HG02973 (cell line): ENCODE data around the gene PCTP.

Experiments used
- ATAC-seq: cut with Tn5 transposase; IDR thresholded peaks from one replicate; pipeline ENCODE4 v1.9.1; 2021; ENCODE audit warnings: moderate library complexity; ENCODE audit not compliant: unreplicated experiment

Gene PCTP

DNA sequence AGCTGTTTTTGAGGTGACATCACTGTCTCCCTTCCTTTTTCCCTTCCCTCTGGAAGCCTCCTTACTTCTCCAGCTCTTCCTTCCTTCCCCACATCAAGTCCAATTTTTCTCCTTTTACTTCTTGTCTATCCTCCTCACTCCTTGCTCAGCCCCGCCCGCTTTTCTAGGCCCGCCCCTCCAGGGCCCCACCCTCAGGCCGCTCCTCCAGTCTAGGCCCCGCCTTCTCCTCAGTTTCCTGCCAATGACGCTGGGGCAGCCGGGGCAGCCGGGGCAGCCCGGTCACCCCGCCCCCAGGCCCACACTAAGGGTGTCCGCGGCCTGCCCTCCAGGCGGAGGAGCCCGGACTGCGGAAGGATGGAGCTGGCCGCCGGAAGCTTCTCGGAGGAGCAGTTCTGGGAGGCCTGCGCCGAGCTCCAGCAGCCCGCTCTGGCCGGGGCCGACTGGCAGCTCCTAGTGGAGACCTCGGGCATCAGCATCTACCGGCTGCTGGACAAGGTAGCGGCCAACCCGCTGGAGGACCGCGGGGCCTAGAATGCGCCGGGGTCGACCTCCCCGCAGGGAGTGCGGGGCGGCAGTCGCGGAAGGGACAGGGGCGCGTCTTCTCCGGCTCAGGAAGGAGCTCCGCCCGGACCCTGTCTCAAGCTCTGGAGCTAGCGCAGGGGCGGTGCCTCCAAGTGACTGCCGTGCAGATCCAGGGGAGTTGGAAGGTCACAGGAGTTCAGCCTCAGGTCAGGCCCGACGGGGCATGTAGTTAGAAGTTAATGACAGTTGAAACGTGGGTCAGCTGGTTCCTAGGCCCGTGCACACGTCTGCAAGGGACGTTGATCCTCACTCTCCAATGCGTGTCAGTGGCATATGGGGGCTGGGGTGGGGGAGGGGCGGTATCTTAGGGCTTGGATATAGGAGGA, at the start of gene PCTP:
Gene PCTP, plus strand, starts transcription at position 302 of the 908 bp plus-strand sequence. Its CDS starts 53 bp downstream, at position 355.
- ATAC-seq = peak; percentile 99

DNA sequence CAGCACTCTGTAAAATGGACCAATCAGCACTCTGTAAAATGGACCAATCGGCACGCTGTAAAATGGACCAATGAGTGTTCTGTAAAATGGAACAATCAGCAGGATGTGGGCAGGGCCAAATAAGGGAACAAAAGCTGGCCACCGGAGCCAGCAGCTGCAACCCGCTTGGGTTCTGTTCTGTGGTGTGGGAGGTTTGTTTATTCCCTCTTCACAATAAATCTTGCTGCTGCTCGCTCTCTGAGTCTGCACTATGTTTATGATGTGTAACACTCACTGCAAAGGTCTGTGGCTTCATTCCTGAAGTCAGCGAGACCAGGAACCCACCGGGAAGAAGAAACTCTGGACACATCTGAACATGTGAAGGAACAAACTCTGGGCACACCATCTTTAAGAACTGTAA, 48.7 kb upstream of the PCTP start:
- ATAC-seq = no peak

- ATAC-seq = no peak
Observed at GRCh38 chr17:55704401-55704800, 46.5 kb upstream of the PCTP start.

DNA sequence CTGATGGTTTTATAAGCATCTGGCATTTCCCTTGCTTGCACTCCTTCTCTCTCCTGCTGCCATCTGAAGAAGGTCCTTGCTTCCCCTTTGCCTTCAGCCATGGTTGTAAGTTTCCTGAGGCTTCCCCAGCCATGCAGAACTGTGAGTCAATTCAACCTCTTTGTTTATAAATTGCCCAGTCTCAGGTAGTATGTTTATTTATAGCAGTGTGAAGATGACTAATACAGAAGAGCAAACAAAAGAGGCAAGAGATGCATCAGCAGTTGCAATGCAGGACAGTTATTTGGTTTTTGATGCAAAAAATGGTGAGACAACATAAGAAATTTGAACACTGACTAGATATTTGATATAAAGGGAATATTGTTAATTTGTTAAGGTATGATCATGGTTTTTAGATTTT, 45.0 kb upstream of the PCTP start:
- peak; percentile 80 for ATAC-seq

GRCh38 chr17:55706808-55707773, 43.8 kb upstream of the PCTP start:
- ATAC-seq = no peak

DNA sequence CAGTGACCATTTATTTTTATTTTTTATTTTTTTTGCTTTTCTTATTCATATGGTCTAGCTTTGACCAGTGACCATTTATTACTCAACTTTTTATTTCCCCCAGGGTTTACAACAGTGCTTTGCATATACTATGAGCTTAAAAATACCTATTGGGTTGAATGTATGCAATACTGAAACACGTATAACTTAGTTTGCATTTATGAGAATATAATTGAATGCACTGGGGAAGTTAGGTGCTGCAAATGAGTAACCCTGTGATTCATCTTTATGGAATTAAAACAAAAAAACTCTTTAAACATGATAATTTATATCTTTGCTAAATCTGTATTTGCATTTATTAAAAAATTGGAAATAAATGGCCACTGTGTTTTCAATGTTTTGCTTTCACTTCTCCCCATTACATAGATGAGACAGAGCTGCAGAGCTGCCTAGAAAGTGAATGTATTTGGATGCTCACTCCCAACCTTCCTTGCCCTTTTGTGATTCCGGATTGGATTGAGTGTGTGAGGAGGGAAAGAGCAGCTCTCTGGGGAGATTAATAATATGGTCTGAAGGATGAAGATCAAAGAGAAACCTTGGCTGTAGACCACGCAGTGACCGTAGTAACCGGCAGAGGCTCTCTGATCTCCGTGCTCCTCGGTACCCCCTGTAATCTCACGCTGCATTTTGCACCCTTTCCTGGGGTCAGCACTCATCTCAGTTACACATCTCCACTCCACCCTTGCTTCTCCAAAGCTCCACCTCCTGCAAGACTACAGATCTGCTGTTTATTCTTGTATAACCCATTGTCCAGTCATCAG, 42.5 kb upstream of the PCTP start:
- ATAC-seq = no peak

DNA sequence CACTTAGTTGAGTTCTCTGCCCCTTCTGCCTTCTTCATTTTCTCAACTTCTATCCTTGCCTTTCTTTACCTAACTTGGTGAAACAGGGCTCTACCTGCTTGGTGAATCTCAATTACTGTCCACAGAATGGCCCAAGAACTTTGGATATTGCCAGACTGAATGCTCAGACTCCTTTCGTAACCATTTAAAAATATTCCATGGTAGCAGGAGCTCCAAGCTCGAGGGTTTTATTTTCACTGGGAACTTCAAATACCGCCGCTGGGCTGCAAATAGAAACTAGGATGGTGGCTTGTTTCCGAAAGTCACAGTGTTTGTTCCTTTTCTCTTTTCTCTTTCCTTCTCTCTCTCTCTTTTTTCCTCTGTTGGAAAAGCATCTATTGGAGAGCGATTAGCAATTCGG, 41.4 kb upstream of the PCTP start:
- no peak for ATAC-seq

DNA sequence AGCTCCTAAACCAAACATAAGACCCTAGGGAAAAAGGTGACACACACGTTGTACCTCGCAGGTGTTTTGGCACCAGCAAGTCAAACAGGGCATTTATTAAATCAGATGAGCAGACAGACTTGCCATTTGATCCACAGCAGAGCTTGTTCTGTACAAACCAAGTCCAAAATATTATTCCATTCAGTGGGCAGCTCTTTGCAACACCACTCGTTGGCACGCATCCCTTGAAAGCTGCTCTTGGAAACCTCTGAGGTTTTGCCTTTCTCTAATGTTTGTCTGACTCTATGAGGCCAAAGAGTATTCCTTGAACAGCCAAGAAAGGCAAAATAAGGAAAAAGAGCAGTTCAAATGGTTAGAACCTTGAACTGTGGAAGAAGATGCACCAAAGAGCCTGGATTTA, 40.9 kb upstream of the PCTP start:
- no peak for ATAC-seq

DNA sequence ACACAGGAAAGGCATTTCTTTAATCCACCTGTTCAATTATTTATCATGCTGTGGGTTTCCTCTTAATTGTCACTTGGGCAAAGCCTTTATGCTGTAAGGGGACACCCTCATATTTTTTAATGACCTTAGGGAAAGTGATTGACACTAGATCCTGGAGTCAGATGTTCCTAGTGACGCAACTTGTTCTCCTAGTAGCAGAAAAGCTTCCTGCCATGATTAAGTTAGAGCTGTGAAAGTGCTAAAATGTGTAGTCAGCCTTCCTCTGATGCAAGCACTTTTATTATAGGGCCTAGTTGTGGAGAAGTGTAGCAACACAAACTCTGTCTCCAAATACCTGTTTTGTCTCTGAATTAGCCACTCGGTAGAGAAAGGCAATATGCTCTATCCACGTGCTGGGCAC, 40.4 kb upstream of the PCTP start:
- ATAC-seq = no peak

DNA sequence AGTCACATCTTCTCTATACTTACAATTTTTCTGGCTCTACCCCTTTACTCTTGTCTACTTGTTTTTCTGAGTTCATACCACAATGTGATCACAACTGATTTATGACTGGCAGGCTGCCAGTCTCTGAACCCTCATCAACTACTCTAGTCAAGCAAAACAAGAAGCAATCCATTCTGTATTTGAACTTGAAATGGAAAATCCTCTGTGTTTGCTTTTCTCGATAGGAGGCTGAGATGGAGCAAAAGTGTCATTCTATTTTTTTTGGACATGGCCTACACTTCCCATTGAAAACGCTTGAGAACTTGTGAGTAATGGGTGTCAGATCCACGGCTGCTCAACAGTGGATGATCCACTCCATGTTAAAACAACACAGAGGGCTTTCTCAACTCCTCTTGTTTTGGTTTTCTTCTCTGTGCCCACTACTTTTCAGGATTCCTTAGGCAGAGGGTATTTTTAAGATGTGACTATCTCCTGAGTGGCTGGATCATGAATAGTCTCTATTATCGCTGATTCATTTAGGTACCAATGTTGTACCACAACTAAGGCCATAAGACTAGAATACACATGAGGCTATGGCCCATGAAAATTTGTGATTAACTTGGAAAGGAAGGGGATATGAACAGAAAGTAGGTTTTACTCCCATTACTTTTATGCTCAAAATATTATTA, 39.9 kb upstream of the PCTP start:
- no peak for ATAC-seq

DNA sequence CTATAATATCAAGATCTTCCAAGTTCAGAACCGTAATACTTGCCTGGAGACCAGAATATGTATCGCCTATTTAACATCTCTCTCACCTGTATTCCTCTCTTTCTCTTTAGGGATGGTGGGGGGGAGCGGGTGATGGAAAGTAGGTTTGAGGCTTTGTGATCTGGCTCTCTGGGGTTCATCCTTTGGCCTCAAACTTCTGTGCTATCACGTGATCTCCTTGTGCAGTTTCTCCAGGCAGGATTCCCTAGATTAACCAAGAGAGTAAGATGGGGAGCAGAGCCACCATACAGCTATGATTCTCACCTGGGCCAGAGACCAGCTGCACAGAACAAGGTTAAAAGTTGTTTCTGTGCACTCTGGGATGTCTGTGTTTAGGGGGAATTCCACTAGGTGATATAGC, 33.4 kb upstream of the PCTP start:
- no peak for ATAC-seq

DNA sequence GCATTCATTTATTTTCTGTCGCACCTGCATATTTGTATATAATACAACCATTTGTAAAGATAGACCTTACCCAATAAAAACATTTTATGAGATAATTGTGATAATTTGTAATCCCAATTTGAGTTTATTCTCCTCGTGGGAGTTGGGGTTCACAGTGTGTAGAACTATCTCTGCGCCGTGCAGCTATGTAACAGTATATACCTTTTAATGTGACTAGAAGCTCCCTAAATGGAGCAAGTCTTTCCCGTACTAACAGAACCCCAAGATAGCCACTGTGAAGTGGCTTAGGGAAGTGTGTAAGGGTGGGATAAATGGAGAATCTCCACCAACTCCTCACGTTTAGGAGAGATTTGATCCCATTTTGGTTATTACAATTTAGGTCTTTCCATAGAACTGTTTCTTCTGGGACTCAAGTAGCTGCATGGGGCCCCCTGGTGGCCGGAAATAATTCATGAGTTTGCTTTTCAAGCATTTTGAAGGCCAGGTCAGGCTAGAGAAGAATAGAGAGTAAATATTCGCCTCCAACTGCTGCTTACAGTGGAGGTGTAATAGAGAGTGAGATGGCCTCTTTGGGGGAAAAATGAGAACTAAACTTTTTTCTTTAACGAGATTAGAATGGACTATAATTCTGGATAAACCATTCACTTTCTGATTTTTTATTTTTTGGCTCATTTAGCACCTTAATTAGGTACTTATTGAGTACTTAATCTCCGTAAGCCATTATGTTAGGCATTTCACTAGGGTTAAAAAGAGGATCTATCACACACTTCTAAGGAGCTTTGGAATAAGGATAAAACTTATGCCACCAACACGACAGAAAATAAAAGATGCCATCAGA, 32.7 kb upstream of the PCTP start:
- ATAC-seq = no peak

GRCh38 chr17:55720919-55721836, 29.7 kb upstream of the PCTP start:
- no peak for ATAC-seq

DNA sequence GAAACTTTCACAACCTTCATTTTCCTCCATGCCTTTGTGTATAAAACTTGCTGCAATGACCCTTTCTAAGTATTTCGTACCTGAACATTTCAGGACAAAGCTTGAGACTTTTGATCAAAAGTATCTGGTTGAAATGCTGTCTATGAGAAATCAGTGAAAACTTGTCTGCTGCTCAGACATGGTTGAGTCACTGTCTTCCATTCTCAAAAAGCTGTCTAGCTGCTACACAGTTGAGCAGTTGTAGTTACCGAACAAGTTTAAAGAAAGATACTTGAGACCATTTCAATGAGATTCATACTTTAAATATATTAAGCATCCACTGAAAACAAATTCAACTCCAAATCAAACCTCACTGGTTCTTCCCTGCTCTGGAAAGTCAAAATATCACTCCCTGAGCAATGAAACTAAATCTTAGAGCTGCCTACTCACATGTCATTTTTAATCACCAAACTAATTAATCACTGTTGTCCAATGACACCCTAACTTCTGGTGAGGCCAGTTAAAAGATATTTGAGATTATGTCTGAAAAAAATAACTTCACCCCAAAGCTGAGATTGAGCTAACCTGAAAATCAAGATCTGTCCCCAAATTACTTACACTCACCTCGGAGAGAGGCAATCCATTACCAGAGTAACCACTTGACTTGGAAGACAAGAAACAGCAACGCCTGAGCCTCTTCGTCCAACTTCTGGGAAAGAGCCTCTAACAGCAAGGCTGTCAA, 28.7 kb upstream of the PCTP start:
- ATAC-seq = no peak

- no peak for ATAC-seq
Observed at GRCh38 chr17:55722742-55723487, 27.9 kb upstream of the PCTP start, which contains the start of gene TMEM100. TSS of gene TMEM100 (minus strand) at chr17:55722864. CDS start at chr17:55721070, 1,794 bp downstream.

- no peak for ATAC-seq
Observed at GRCh38 chr17:55723488-55723848, 27.4 kb upstream of the PCTP start.

GRCh38 chr17:55726440-55726839, 24.4 kb upstream of the PCTP start:
- no peak for ATAC-seq
